ENCODE measurements around the gene CILP. TPM values are rescaled to one million over a fixed set of nuclear protein-coding genes. Genes with fewer than 3 reads are reported as not detected.

CILP gene
- total RNA-seq, 1 donor from 2014 or later, result 10.2 TPM

DNA sequence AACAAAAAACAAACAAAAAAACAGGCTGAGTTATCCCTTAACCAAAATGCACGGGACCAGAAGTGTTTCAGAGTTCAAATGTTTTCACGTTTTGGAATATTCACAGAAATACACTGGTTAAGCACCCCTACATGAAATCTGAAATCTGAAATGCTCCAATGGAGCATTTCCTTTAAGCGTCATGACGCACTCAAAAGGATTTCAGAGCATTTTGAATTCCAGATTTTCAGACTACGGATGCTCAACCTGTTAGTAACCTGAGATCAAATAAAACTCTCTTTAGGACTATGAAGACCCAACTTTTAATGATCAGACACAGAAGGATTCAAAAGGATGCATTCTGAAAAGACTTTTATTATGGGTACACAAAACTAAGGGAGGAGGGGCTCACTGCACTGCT, 35.8 kb downstream of the CILP start:
- H3K27ac ChIP-seq, result no peak overlapping the region
- H3K36me3 ChIP-seq, result peaks cover 98% of the 10 kb centered on the region
- TF ChIP-seq, protein P1, sequence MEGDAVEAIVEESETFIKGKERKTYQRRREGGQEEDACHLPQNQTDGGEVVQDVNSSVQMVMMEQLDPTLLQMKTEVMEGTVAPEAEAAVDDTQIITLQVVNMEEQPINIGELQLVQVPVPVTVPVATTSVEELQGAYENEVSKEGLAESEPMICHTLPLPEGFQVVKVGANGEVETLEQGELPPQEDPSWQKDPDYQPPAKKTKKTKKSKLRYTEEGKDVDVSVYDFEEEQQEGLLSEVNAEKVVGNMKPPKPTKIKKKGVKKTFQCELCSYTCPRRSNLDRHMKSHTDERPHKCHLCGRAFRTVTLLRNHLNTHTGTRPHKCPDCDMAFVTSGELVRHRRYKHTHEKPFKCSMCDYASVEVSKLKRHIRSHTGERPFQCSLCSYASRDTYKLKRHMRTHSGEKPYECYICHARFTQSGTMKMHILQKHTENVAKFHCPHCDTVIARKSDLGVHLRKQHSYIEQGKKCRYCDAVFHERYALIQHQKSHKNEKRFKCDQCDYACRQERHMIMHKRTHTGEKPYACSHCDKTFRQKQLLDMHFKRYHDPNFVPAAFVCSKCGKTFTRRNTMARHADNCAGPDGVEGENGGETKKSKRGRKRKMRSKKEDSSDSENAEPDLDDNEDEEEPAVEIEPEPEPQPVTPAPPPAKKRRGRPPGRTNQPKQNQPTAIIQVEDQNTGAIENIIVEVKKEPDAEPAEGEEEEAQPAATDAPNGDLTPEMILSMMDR (IDR thresholded peaks at IDR 0.05), result no peak
- no peaks in the 10 kb centered on the region for H3K9me3 ChIP-seq
- ATAC-seq (no peak), DNase-seq (no peak)
- intact Hi-C loops (cut with DNase I), result no loop called here
- H3K4me3 ChIP-seq, result no peak overlapping the region
- no peaks in the 10 kb centered on the region for H3K4me1 ChIP-seq
- no peaks in the 10 kb centered on the region for H3K27me3 ChIP-seq (ENCODE audit: low read depth)

DNA sequence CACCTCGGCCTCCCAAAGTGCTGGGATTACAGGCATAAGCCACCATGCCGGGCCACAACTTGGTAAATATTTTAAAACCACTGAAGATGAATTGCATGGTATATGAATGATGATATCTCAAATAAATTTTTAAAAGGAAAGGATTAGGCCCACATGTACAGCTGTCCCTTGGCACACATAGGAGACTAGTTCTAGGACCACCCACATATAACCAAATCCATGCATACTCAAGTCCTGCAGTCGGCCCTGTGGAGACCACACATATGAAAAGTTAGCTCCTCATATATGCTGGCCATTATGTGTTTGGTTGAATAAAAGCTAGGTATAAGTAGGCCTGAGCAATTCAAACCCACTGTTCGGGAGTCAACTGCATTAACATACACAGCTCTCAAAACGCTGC, 36.8 kb downstream of the CILP start:
- intact Hi-C loops (cut with DNase I), result no loop called here
- Histone ChIP-seq H3K4me3 (no peak overlapping the region), H3K4me1 (no peaks in the 10 kb centered on the region), H3K9me3 (no peaks in the 10 kb centered on the region), H3K27ac (no peak overlapping the region), H3K36me3 (peaks cover 100% of the 10 kb centered on the region), H3K27me3 (ENCODE audit: low read depth) (no peaks in the 10 kb centered on the region)
- ATAC-seq, result no peak
- DNase-seq, result no peak
- TF ChIP-seq, protein P1 (IDR thresholded peaks at IDR 0.05), result no peak

DNA sequence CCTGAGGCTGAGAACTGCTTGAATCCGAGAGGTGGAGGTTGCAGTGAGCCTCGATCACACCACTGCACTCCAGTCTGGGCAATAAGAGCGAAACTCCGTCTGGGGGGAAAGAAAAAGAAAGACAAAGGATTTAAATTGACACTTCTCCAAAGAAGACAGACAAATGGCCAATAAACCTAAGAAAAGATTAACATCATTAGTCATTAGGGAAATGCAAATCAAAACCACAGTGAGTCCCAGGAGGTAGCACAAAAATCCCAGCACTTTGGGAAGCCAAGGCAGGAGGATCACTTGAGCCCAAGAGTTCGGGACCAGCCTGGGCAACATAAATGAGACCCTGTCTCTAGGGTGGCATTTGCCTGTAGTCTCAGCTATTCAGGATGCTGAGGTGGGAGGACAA, 38.7 kb downstream of the CILP start:
- Histone ChIP-seq H3K9me3 (no peaks in the 10 kb centered on the region), H3K36me3 (peaks cover 88% of the 10 kb centered on the region), H3K4me3 (no peak overlapping the region), H3K4me1 (no peaks in the 10 kb centered on the region), H3K27me3 (ENCODE audit: low read depth) (no peaks in the 10 kb centered on the region), H3K27ac (no peak overlapping the region)
- TF ChIP-seq, protein P1 (IDR thresholded peaks at IDR 0.05), result no peak
- intact Hi-C loops (cut with DNase I), result no loop called here
- no peak for ATAC-seq
- DNase-seq, result no peak

DNA sequence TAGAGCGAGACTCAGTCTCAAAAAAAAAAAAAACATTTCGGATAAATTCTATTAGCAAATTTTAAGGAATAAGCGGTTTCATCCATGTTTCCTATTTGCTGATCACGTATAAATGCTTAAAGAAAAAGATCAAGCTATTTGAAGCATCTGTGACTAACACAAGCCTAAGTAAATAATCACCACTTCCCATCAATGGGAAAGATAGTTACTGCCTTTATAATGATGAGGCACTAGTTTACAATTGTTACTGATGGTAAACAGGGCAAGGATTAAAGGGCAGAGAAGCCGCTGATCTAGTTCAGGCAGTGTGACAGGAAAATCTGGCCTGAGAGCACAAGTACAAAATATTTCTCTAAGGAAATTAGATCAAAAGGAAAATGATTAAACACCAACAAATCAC, 39.8 kb downstream of the CILP start:
- no peak overlapping the region for H3K4me3 ChIP-seq

DNA sequence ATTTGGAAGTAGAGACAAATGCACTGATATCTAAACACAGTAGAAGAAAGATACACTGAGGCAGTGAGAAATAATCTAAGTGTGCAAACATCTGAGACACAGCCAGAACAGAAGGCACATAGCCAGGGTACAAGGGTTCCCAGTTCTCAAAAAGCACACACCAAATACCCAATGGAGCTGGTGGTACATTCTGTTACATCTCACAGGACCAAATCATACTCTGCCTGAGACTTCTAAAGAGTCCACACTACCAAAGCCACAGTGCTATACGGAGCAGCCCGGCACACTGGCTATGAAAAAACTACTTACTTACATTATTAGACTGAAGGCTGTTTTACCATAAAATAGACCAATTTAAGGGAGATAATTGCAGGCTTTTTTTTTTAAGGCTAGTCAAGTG, 45.4 kb downstream of the CILP start:
- Histone ChIP-seq H3K36me3 (peaks cover 75% of the 10 kb centered on the region), H3K27me3 (ENCODE audit: low read depth) (no peaks in the 10 kb centered on the region), H3K9me3 (no peaks in the 10 kb centered on the region), H3K4me1 (peaks cover 6% of the 10 kb centered on the region), H3K27ac (no peak overlapping the region), H3K4me3 (no peak overlapping the region)
- ATAC-seq (no peak), DNase-seq (no peak)
- intact Hi-C loops (cut with DNase I), result no loop called here
- TF ChIP-seq, protein P1 (IDR thresholded peaks at IDR 0.05), result no peak

More for the DNA sequence above, 39.8 kb downstream of the CILP start:
- DNase-seq, result no peak
- Histone ChIP-seq H3K27ac (no peak overlapping the region), H3K9me3 (no peaks in the 10 kb centered on the region), H3K27me3 (ENCODE audit: low read depth) (no peaks in the 10 kb centered on the region), H3K36me3 (peaks cover 82% of the 10 kb centered on the region), H3K4me1 (no peaks in the 10 kb centered on the region)
- TF ChIP-seq, protein P1 (IDR thresholded peaks at IDR 0.05), result no peak
- no peak for ATAC-seq
- intact Hi-C loops (cut with DNase I), result no loop called here

- H3K9me3 ChIP-seq, result no peaks in the 10 kb centered on the region
- H3K27me3 ChIP-seq (ENCODE audit: low read depth), result no peaks in the 10 kb centered on the region
- H3K27ac ChIP-seq, result no peak overlapping the region
- TF ChIP-seq, protein P1 (IDR thresholded peaks at IDR 0.05), result no peak
- DNase-seq (no peak), ATAC-seq (no peak)
- intact Hi-C loops (cut with DNase I), result no loop called here
- H3K4me1 ChIP-seq, result peaks cover 6% of the 10 kb centered on the region
- no peak overlapping the region for H3K4me3 ChIP-seq
- peaks cover 60% of the 10 kb centered on the region for H3K36me3 ChIP-seq
These were observed 47.1 kb downstream of the CILP start for GRCh38 chr15:65164139-65164538.
